ENCODE measurements around the gene LGR6. TPM values are rescaled to one million over a fixed set of nuclear protein-coding genes. Genes with fewer than 3 reads are reported as not detected.

LGR6 gene
- polyA plus RNA-seq, 3 donors, result not detected

- Mint-ChIP-seq H3K27me3 (ENCODE audit: low read depth in 3 of 3) (peaks cover 3 to 9% (median 5%) of the 10 kb centered on the region in 3 donors), H3K36me3 (no peaks in the 10 kb centered on the region), H3K4me1 (peaks cover 5% of the 10 kb centered on the region), H3K4me3 (no peak overlapping the region), H3K27ac (no peak overlapping the region), H3K9me3 (no peaks in the 10 kb centered on the region)
- no peaks in the 10 kb centered on the region for H3K36me3 ChIP-seq (replicated peaks in 1 of 2; ENCODE audit: control insufficient read depth in 1 of 2, insufficient read depth in 2 of 2, low read length in 2 of 2)
- H3K27ac ChIP-seq (ENCODE audit: low read depth in 1 of 2, low read length in 2 of 2), result no peak overlapping the region
- WGBS (ENCODE audit: insufficient coverage), result 88% methylated on average over 6 of the region's 10 CpGs
- H3K4me2 ChIP-seq (replicated peaks; ENCODE audit: extremely low read depth, low read length, poor library complexity, severe bottlenecking), result no peak overlapping the region
- H4K20me1 ChIP-seq (ENCODE audit: insufficient read depth, low read length), result no peaks in the 10 kb centered on the region
- no peaks in the 10 kb centered on the region for H3K79me2 ChIP-seq (ENCODE audit: insufficient read depth, low read length)
- H2AFZ ChIP-seq (ENCODE audit: insufficient read depth, low read depth, low read length, poor library complexity, severe bottlenecking), result no peak overlapping the region
- H3K4me3 ChIP-seq (replicated peaks in 1 of 3; ENCODE audit: low read depth in 2 of 3, low read length in 3 of 3), result no peak overlapping the region
- no peaks in the 10 kb centered on the region for H3K9me3 ChIP-seq (replicated peaks in 1 of 2; ENCODE audit: control insufficient read depth in 1 of 2, insufficient read depth in 1 of 2, low read length in 2 of 2)
- no peaks in the 10 kb centered on the region for H3K4me1 ChIP-seq (ENCODE audit: control insufficient read depth in 1 of 2, insufficient read depth in 2 of 2, low read length in 2 of 2)
- no peak for DNase-seq
- no peak for TF ChIP-seq CTCF (IDR thresholded peaks at IDR 0.05)
- H3K27me3 ChIP-seq (ENCODE audit: control insufficient read depth in 2 of 2, insufficient read depth in 2 of 2, low read length in 2 of 2), result no peaks in the 10 kb centered on the region
- H3K9ac ChIP-seq (ENCODE audit: insufficient read depth, low read length, poor library complexity, severe bottlenecking), result no peak overlapping the region
- intact Hi-C loops (cut with micrococcal nuclease), result no loop called here
Observed at GRCh38 chr1:202230061-202230938, 36.7 kb downstream of the LGR6 start.

GRCh38 chr1:202230939-202231645 is 37.5 kb downstream of the LGR6 start:
- H3K36me3 Mint-ChIP-seq, result no peaks in the 10 kb centered on the region
- no peak for DNase-seq
- H3K27me3 Mint-ChIP-seq (ENCODE audit: low read depth in 3 of 3), result peaks cover 3 to 13% (median 6%) of the 10 kb centered on the region in 3 donors
- Histone ChIP-seq H3K4me2 (replicated peaks; ENCODE audit: extremely low read depth, low read length, poor library complexity, severe bottlenecking) (no peak overlapping the region), H3K27ac (ENCODE audit: low read depth in 1 of 2, low read length in 2 of 2) (no peak overlapping the region), H3K9me3 (replicated peaks in 1 of 2; ENCODE audit: control insufficient read depth in 1 of 2, insufficient read depth in 1 of 2, low read length in 2 of 2) (no peaks in the 10 kb centered on the region), H4K20me1 (ENCODE audit: insufficient read depth, low read length) (no peaks in the 10 kb centered on the region), H3K4me1 (ENCODE audit: control insufficient read depth in 1 of 2, insufficient read depth in 2 of 2, low read length in 2 of 2) (no peaks in the 10 kb centered on the region), H3K4me3 (replicated peaks in 1 of 3; ENCODE audit: low read depth in 2 of 3, low read length in 3 of 3) (no peak overlapping the region), H2AFZ (ENCODE audit: insufficient read depth, low read depth, low read length, poor library complexity, severe bottlenecking) (no peak overlapping the region), H3K9ac (ENCODE audit: insufficient read depth, low read length, poor library complexity, severe bottlenecking) (no peak overlapping the region), H3K27me3 (ENCODE audit: control insufficient read depth in 2 of 2, insufficient read depth in 2 of 2, low read length in 2 of 2) (no peaks in the 10 kb centered on the region), H3K36me3 (replicated peaks in 1 of 2; ENCODE audit: control insufficient read depth in 1 of 2, insufficient read depth in 2 of 2, low read length in 2 of 2) (no peaks in the 10 kb centered on the region), H3K79me2 (ENCODE audit: insufficient read depth, low read length) (no peaks in the 10 kb centered on the region)
- TF ChIP-seq CTCF (IDR thresholded peaks at IDR 0.05), result no peak
- H3K9me3 Mint-ChIP-seq, result no peaks in the 10 kb centered on the region
- 92% methylated on average over 7 of the region's 8 CpGs for WGBS (ENCODE audit: insufficient coverage)
- intact Hi-C loops (cut with micrococcal nuclease), result no loop called here
- H3K4me3 Mint-ChIP-seq, result no peak overlapping the region
- peaks cover 5% of the 10 kb centered on the region for H3K4me1 Mint-ChIP-seq
- no peak overlapping the region for H3K27ac Mint-ChIP-seq
